DMS 273 (cell line): Measurements from ENCODE around the gene ABCC5.
"Not testable (repeated sequence)": the region's sequence is repeated elsewhere in the genome, so short reads cannot be mapped to it uniquely, and the experiment has no call there.

ENCODE experiments used
- DNase-seq: peaks from one replicate; lab custom pipeline; 2025; ENCODE audit not compliant: unreplicated experiment; lab: John Stamatoyannopoulos, UW

The ABCC5 gene

GRCh38 chr3:183896184-183896583, 121.5 kb downstream of the ABCC5 start:
- DNase-seq = no peak

DNA sequence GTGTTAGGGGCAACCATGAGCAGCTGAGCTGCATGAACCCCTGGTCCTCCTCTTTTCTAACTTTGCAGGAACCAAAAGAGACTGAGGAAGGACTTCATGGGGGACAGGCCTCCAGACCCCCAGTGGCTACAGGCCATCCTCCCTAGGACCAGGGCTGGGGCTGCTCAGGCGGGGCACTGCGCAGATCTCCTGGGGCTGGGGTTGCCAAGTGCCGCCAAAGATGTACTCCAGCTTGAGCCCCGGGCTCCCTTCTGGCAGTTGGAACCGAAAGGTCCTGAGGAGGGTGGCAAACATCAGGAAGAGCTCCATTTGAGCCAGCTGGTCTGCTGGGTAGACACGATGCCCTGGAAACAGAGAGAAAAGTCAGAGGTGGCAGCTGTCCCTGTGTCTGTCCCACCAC, 121.9 kb downstream of the ABCC5 start:
- peak; percentile 40 for DNase-seq

DNA sequence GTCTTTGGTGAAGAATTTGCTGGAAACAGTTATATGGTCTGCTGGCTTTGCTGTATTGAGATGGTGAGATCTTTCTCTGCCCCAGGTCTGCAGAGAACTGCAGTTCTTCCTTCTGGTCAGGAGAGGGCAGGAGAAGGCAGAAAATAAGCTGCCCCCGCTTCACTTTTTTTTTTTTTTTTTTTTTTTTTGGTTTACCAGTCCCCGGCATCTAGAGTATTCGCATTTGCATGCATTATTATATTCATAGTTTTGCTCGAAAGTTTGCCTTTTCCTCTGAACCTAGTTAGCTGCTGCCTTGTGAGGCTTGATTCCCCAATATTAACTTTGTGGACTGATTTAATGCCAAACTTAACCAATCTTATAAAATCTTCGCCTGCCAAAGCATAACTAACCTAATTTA, 122.4 kb downstream of the ABCC5 start:
- peak; percentile 76 for DNase-seq

GRCh38 chr3:183892610-183893214, 125.0 kb downstream of the ABCC5 start:
- no peak for DNase-seq

DNA sequence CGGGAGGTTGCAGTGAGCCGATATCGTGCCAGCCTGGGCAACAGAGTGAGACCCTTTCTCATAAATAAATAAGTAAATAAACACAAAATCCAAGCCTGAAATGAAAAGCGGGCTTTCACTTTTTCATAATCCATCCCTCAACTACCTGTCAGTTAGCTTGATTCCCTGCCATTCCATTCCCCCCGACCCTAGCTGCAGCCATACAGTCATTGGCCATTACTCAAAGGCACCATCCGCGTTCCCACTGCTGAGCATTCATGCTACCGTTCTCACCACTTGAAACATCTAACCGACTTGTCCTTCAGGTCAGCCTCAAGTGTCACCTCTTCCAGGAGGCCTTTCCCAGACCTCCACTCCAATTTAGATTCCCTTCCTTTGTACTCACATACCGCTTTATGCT, 131.9 kb downstream of the ABCC5 start:
- DNase-seq = no peak

DNA sequence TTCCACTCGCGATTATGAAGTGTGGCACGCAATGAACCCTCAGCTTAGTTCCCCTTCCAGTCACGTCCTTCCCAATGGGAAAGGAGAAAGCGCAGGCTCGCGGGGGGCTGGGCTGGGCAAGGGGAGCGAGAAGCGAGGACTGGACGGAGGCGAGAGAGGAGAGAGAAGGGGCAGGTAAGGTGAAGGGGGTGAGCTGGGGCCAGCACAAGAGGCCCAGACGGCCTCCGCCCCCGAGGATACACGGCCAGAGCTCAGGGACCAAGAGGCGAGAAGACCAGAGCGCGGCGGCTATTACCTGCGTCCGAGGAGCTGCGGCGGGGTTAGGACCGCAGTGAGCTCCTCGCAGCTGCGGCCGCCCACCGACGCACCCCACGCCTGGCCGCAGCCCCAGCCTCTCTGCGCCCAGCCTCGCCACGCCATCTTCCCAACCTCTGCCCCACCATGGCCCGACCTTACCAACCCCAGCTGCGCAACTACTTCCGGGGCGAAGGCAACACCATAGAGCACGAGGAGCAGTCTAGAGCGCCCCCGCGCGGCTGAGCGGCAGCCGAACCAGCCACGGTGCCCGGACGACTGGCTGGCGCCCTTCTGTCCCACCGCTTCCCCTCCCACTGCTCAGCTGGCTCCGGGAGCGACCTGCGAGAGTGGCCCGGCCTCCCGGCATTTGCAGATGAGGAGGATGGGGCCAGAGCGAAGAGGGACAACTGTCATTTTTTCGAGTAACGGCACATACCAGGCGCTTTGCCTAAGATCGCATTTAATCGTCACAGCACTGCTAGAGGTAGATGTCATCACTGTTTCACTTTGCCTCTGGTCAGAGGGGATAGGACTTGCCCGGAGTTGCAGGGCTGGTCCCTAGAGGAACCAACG, 133.0 kb downstream of the ABCC5 start, which contains the start of gene PARL:
Gene PARL, minus strand, starts transcription at position 454 of the 870 bp plus-strand sequence. Its CDS starts 34 bp downstream, at position 420.
- DNase-seq = peak; percentile 98

DNA sequence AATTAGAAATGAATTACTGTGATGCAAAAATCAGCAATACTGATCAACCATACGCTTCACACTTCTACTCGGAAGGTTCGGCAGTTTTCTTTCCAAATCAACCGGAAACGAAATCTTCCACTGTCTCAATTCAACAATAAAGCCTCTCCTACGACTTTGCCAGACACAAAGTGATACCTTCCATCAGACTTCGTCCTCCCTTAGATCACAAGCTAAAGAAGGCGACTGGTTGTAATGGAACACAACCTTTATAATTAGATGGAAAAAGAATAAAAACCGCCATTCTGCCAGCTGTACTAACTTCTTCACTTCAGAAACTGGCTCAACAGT, 133.6 kb downstream of the ABCC5 start:
- DNase-seq = peak; percentile 52

GRCh38 chr3:183883291-183884096, 134.2 kb downstream of the ABCC5 start:
- no peak for DNase-seq

GRCh38 chr3:183880121-183880520, 137.6 kb downstream of the ABCC5 start:
- DNase-seq = no peak

DNA sequence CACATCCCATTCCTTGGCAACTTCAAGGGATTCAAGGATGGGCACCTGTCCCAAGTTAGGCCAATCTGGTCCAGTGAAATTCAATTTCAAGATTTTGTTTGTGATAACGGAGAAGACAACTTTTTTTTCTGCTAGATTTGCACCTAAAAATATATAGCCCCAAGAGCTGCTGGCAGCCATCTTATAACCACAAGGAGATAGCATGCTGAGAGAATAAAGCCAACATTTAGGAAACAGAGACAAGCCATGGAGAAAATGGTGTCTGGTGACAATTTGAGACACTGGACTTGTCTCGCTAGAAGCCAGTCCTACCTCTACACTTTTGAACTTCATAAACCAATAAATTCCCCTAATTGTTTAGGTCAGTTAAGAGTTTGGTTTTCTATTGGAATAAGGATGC, 138.4 kb downstream of the ABCC5 start:
- DNase-seq = no peak

DNA sequence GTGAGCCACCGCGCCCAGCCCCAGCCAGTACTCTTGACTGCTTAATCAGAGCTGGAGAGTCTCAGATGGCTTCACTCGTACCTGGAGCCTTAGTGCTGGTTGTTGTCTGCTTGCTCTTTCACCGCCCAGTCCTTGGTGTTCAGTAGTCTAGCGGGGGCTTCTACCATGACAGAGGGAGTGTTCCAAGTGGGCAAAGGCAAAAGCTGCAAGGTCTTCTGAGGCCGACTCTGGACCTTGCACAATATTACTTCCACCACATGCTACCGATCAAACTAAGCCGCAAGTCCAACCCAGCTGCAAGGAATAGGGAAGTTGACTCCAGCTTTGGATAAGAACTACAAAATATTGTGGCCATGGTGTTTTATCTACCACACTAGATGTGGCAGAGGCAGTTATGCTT, 139.6 kb downstream of the ABCC5 start:
- DNase-seq = no peak

DNA sequence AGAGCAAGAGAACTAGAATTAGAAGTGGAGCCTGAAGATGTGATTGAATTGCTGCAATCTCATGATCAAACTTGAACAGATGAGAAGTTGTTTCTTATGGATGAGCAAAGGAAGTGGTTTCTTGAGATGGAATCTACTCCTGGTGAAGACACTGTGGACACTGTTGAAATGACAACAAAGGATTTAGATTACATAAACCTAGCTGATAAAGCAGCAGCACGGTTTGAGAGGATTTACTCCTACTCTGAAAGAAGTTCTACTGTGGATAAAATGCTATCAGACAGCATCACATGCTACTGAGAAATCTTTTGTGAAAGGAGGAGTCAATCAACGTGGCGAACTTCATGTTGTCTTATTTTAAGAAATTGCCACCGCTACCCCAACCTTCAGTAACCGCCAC, 140.5 kb downstream of the ABCC5 start:
- DNase-seq = not testable (repeated sequence)

DNA sequence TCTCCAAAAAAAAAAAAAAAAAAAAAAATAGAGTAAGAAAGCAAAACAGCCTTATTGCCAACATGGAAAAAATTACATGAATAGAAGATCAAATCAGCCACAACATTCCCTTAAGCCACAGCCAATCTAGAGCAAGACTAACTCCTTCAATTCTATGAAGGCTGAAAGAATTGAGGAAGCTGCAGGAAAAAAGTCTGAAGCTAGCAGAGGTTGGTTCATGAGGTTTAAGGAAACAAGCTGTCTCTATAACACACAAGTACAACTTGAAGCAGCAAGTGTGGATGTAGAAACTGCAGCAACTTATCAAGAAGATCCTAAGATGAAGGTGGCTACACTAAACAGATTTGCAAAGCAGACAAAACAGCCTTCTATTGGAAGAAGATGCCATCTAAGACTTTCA, 142.3 kb downstream of the ABCC5 start:
- no peak for DNase-seq

DNA sequence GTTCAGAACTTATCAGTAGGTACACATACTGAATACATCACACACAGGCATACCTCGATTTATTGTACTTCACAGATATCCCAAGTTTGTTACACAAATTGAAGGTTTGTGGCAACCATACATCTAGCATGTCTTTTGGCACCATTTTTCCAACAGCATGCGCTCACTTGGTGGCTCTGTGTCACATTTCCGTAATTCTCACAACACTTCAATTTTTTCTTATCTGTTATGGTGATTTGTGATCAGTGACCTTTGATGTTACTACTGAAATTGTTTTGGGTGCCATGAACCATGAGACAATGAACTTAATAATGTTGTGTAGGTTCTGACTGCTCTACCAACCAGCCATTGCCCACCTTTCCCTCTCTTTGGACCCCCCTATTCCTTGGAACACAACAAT, 143.8 kb downstream of the ABCC5 start:
- no peak for DNase-seq

- no peak for DNase-seq
Measured at GRCh38 chr3:183871541-183871940, 146.1 kb downstream of the ABCC5 start.

DNA sequence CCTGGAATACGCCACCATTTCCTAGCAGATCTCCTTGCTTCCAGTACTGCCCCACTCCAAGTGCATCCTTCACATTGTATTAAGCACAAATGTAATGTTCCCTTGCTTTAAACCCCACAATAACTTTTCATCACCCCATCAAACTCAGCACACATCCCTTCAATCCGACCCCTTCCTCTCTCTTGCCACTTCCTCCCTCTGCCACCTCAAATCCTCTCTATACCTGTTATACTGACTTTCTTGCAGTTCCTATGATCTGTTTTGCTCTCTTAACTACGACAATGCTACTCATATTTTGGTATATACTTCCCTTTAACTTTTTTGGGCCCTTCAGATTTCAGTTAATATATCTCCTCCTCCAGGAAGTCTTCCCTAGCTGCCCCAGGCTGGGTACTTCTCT, 147.1 kb downstream of the ABCC5 start:
- no peak for DNase-seq
